HepG2 (cell line): ENCODE data around the gene NDUFB6. TPM values are rescaled to one million over a fixed set of nuclear protein-coding genes. Genes with fewer than 3 reads are reported as not detected.

Source experiments
- NFRKB ChIP-seq: fragments of 450-650 bp; IDR thresholded peaks from 2 replicates; pipeline ENCODE4 v1.6.1; 2017
- polyA plus RNA-seq, 8 experiments: library from polyadenylated mRNA; depleted of rRNA in 3 of 8; stranded (reverse) in 7 of 8; unstranded in 1 of 8; fragments of >200 nt; fragmentation: Illumina TruSeq in 4 of 8; extraction: Trizol in 4 of 8; gene quantifications; 2 replicates each; pipeline versions ENCODE4 v1.2.1 to v1.2.3, GENCODE V29; 2011 to 2016; ENCODE audit warnings: low read depth in 4 of 8, missing spikeins in 1 of 8, mixed read lengths in 1 of 8; ENCODE audit not compliant: insufficient read depth in 1 of 8
- total RNA-seq, 5 experiments: library from RNA; depleted of rRNA; stranded (reverse); fragments of >200 nt; fragmentation: Illumina TruSeq; extraction: Trizol; gene quantifications; 2 replicates each; pipeline ENCODE4 v1.2.3, GENCODE V29; 2016; ENCODE audit warnings: low read depth in 1 of 5
- TF ChIP-seq, protein P1 (sequence below): sonication (generic); formaldehyde crosslinking; IDR thresholded peaks from 2 replicates; pipeline ENCODE4 v1.4.0; 2020; ENCODE audit warnings: missing genetic modification reagents, borderline replicate concordance
- TF ChIP-seq, protein P2 (sequence below): IDR thresholded peaks from 2 replicates; pipeline ENCODE4 v1.6.1; 2012; ENCODE audit warnings: low read depth, low read length, improper control_type of control experiment
- TF ChIP-seq, protein P3 (sequence below): sonication (generic); formaldehyde crosslinking; conservative IDR thresholded peaks from 2 replicates; pipeline ENCODE4 v1.8.0; 2022; ENCODE audit warnings: low read depth, missing genetic modification reagents

NDUFB6 gene
- total and polyA plus RNA-seq, 2 of the 13 experiments (the other 11 are each of a cell fraction or from before 2014, with no cell fraction given): 31.2 to 81.9 TPM

DNA sequence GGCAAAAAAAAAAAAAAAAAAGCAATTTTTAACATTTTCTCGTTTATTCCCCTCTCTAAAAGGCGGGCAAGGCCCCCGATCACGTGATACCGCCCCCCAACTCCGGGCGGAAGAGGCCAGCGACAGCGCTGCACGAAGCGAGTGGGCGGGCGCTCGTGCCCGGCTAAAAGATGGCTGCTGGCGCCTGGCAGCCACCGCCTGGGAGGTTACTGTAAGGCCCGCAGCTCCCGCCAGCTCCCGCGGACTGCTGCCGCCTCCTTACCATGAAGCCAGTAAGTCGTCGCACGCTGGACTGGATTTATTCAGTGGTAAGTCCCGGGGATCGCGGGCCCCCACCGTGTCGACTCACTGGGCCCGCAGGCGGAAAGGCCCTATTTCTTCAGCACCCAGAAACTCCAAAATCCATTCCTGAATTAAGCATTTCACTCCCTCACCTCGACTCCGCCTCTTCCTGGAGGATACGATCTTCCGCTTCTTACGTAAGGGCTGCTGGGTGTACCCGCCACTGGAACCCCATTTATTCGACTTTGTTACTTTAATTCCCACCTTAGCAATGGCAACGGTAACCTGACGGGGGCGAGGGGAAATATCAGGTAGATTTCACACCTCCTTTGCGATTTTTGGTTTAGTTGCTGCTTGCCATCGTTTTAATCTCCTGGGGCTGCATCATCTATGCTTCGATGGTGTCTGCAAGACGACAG lies 20.6 kb downstream of the NDUFB6 start, which contains the start of the genes SMIM27 and TOPORS (continued):
- TF ChIP-seq, protein P1, sequence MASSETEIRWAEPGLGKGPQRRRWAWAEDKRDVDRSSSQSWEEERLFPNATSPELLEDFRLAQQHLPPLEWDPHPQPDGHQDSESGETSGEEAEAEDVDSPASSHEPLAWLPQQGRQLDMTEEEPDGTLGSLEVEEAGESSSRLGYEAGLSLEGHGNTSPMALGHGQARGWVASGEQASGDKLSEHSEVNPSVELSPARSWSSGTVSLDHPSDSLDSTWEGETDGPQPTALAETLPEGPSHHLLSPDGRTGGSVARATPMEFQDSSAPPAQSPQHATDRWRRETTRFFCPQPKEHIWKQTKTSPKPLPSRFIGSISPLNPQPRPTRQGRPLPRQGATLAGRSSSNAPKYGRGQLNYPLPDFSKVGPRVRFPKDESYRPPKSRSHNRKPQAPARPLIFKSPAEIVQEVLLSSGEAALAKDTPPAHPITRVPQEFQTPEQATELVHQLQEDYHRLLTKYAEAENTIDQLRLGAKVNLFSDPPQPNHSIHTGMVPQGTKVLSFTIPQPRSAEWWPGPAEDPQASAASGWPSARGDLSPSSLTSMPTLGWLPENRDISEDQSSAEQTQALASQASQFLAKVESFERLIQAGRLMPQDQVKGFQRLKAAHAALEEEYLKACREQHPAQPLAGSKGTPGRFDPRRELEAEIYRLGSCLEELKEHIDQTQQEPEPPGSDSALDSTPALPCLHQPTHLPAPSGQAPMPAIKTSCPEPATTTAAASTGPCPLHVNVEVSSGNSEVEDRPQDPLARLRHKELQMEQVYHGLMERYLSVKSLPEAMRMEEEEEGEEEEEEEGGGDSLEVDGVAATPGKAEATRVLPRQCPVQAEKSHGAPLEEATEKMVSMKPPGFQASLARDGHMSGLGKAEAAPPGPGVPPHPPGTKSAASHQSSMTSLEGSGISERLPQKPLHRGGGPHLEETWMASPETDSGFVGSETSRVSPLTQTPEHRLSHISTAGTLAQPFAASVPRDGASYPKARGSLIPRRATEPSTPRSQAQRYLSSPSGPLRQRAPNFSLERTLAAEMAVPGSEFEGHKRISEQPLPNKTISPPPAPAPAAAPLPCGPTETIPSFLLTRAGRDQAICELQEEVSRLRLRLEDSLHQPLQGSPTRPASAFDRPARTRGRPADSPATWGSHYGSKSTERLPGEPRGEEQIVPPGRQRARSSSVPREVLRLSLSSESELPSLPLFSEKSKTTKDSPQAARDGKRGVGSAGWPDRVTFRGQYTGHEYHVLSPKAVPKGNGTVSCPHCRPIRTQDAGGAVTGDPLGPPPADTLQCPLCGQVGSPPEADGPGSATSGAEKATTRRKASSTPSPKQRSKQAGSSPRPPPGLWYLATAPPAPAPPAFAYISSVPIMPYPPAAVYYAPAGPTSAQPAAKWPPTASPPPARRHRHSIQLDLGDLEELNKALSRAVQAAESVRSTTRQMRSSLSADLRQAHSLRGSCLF (CRISPR knock-in tag): no peak
- TF ChIP-seq, protein P2, sequence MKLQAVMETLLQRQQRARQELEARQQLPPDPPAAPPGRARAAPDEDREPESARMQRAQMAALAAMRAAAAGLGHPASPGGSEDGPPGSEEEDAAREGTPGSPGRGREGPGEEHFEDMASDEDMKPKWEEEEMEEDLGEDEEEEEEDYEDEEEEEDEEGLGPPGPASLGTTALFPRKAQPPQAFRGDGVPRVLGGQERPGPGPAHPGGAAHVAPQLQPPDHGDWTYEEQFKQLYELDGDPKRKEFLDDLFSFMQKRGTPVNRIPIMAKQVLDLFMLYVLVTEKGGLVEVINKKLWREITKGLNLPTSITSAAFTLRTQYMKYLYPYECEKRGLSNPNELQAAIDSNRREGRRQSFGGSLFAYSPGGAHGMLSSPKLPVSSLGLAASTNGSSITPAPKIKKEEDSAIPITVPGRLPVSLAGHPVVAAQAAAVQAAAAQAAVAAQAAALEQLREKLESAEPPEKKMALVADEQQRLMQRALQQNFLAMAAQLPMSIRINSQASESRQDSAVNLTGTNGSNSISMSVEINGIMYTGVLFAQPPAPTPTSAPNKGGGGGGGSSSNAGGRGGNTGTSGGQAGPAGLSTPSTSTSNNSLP: peak; percentile 47; the same call in 1 of the 2 replicates
- TF ChIP-seq, protein P3, sequence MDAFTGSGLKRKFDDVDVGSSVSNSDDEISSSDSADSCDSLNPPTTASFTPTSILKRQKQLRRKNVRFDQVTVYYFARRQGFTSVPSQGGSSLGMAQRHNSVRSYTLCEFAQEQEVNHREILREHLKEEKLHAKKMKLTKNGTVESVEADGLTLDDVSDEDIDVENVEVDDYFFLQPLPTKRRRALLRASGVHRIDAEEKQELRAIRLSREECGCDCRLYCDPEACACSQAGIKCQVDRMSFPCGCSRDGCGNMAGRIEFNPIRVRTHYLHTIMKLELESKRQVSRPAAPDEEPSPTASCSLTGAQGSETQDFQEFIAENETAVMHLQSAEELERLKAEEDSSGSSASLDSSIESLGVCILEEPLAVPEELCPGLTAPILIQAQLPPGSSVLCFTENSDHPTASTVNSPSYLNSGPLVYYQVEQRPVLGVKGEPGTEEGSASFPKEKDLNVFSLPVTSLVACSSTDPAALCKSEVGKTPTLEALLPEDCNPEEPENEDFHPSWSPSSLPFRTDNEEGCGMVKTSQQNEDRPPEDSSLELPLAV: no peak
- peak; percentile 84 for TF ChIP-seq NFRKB
